Natural killer cell treated with Interleukin-12 subunit alpha and Interleukin-12 subunit beta and Interleukin-15 and Interleukin-18, amount 100 ng/mL, for 72 hours (primary cell): ENCODE measurements around the gene RNU7-1. TPM values are rescaled to one million over a fixed set of nuclear protein-coding genes. Genes with fewer than 3 reads are reported as not detected.

Experiments
- ATAC-seq, 2 donors: fragments of 150-1000 bp; cut with Tn5 transposase in 1 of 2; sonication (Bioruptor Pico), chemical (Tn5 transposase) in 1 of 2; 2 replicates each; pipeline ENCODE4 v1.10.0; 2021
- DNase-seq: peaks from one replicate; pipeline ENCODE4 v3.0.0; 2022; ENCODE audit warnings: low spot score
- H3K27ac Mint-ChIP-seq, 2 donors: 1 replicate in 1 of 2; 2 replicates in 1 of 2; pipeline ENCODE4 v1.8.0; 2022; ENCODE audit warnings: mixed read lengths in 2 of 2, mild to moderate bottlenecking in 1 of 2, moderate library complexity in 1 of 2
- H3K27me3 Mint-ChIP-seq, 2 donors: 1 replicate in 1 of 2; 2 replicates in 1 of 2; pipeline ENCODE4 v1.8.0; 2022; ENCODE audit warnings: mixed read lengths in 2 of 2
- H3K36me3 Mint-ChIP-seq: one replicate; pipeline ENCODE4 v1.8.0; 2022; ENCODE audit warnings: mixed read lengths
- H3K4me1 Mint-ChIP-seq, 2 donors: 1 replicate in 1 of 2; 2 replicates in 1 of 2; pipeline ENCODE4 v1.8.0; 2022; ENCODE audit warnings: low read depth in 2 of 2, mixed read lengths in 2 of 2, mild to moderate bottlenecking in 1 of 2
- H3K4me3 Mint-ChIP-seq: one replicate; pipeline ENCODE4 v1.8.0; 2022; ENCODE audit warnings: mixed read lengths
- H3K9me3 Mint-ChIP-seq: 2 replicates; pipeline ENCODE4 v1.8.0; 2022; ENCODE audit warnings: mixed read lengths
- total RNA-seq, 2 donors: library from RNA; stranded (reverse); gene quantifications; one replicate each; pipeline ENCODE4 v1.2.3, GENCODE V29; 2022

The RNU7-1 gene
- total RNA-seq, 2 donors from 2014 or later = not detected

- DNase-seq = no peak
- Mint-ChIP-seq H3K9me3 (no peaks in the 10 kb centered on the region), H3K27me3 (no peaks in the 10 kb centered on the region)
These were observed 13.6 kb downstream of the RNU7-1 start for GRCh38 chr12:6957151-6957701.

GRCh38 chr12:6957741-6958608 is 14.4 kb downstream of the RNU7-1 start:
- peaks cover 4% of the 10 kb centered on the region for H3K36me3 Mint-ChIP-seq
- peak overlapping the region; percentile 91 for H3K4me3 Mint-ChIP-seq
- DNase-seq (peak; percentile 40), ATAC-seq (no peak)
- peak overlapping the region; percentile 95 to 97 for H3K27ac Mint-ChIP-seq
- H3K4me1 Mint-ChIP-seq = peaks cover 74 to 82% of the 10 kb centered on the region in 2 donors
- H3K27me3 Mint-ChIP-seq = no peaks in the 10 kb centered on the region
- H3K9me3 Mint-ChIP-seq = no peaks in the 10 kb centered on the region

More at GRCh38 chr12:6957151-6957701, 13.6 kb downstream of the RNU7-1 start:
- H3K36me3 Mint-ChIP-seq = peaks cover 4% of the 10 kb centered on the region
- H3K4me3 Mint-ChIP-seq = peak overlapping the region; percentile 92
- ATAC-seq = no peak
- peak overlapping the region; percentile 95 to 97 for H3K27ac Mint-ChIP-seq
- H3K4me1 Mint-ChIP-seq = peaks cover 79 to 86% of the 10 kb centered on the region in 2 donors

GRCh38 chr12:6958609-6959057 is 15.0 kb downstream of the RNU7-1 start:
- ATAC-seq (no peak), DNase-seq (peak; percentile 57)
- H3K36me3 Mint-ChIP-seq = peaks cover 4% of the 10 kb centered on the region

GRCh38 chr12:6959058-6959804 is 15.6 kb downstream of the RNU7-1 start:
- Mint-ChIP-seq H3K4me1 (peaks cover 66 to 74% of the 10 kb centered on the region in 2 donors), H3K4me3 (peak overlapping the region; percentile 91), H3K9me3 (no peaks in the 10 kb centered on the region), H3K27ac (peak overlapping the region; percentile 95 to 97), H3K27me3 (no peaks in the 10 kb centered on the region), H3K36me3 (peaks cover 4% of the 10 kb centered on the region)
- peak; percentile 89 for DNase-seq
- peak; percentile 73 to 75 for ATAC-seq

More at GRCh38 chr12:6958609-6959057, 15.0 kb downstream of the RNU7-1 start:
- H3K4me1 Mint-ChIP-seq = peaks cover 70 to 79% of the 10 kb centered on the region in 2 donors
- peak overlapping the region; percentile 95 to 97 for H3K27ac Mint-ChIP-seq
- peak overlapping the region; percentile 91 for H3K4me3 Mint-ChIP-seq
- H3K9me3 Mint-ChIP-seq = no peaks in the 10 kb centered on the region
- no peaks in the 10 kb centered on the region for H3K27me3 Mint-ChIP-seq

- DNase-seq = no peak
- no peak for ATAC-seq
- Mint-ChIP-seq H3K36me3 (peaks cover 4% of the 10 kb centered on the region), H3K9me3 (no peaks in the 10 kb centered on the region), H3K27me3 (no peaks in the 10 kb centered on the region), H3K4me1 (peaks cover 58 to 66% of the 10 kb centered on the region in 2 donors), H3K27ac (peak overlapping the region; percentile 96 to 97), H3K4me3 (peak overlapping the region; percentile 91)
These were observed 16.4 kb downstream of the RNU7-1 start for GRCh38 chr12:6959805-6960592.

GRCh38 chr12:6960593-6961277 is 17.1 kb downstream of the RNU7-1 start:
- Mint-ChIP-seq H3K9me3 (no peaks in the 10 kb centered on the region), H3K4me1 (peaks cover 62 to 63% of the 10 kb centered on the region in 2 donors), H3K36me3 (peaks cover 9% of the 10 kb centered on the region), H3K27me3 (no peaks in the 10 kb centered on the region), H3K27ac (peak overlapping the region; percentile 96), H3K4me3 (peak overlapping the region; percentile 89)
- ATAC-seq (peak; percentile 63 to 69), DNase-seq (no peak)

GRCh38 chr12:6961278-6961694 is 17.7 kb downstream of the RNU7-1 start:
- H3K36me3 Mint-ChIP-seq = peaks cover 12% of the 10 kb centered on the region
- H3K4me3 Mint-ChIP-seq = peak overlapping the region; percentile 89
- H3K27me3 Mint-ChIP-seq = no peaks in the 10 kb centered on the region
- ATAC-seq = peak; percentile 74 to 82
- H3K9me3 Mint-ChIP-seq = no peaks in the 10 kb centered on the region
- DNase-seq = peak; percentile 92
- peaks cover 58 to 59% of the 10 kb centered on the region in 2 donors for H3K4me1 Mint-ChIP-seq
- peak overlapping the region; percentile 96 for H3K27ac Mint-ChIP-seq

GRCh38 chr12:6961695-6962284 is 18.2 kb downstream of the RNU7-1 start:
- peak overlapping the region; percentile 96 for H3K27ac Mint-ChIP-seq
- H3K4me1 Mint-ChIP-seq = peaks cover 56 to 57% of the 10 kb centered on the region in 2 donors
- no peaks in the 10 kb centered on the region for H3K27me3 Mint-ChIP-seq
- peak overlapping the region; percentile 89 for H3K4me3 Mint-ChIP-seq
- H3K36me3 Mint-ChIP-seq = peaks cover 17% of the 10 kb centered on the region
- no peak for DNase-seq
- H3K9me3 Mint-ChIP-seq = no peaks in the 10 kb centered on the region
- ATAC-seq = peak in 1 of 2 donors; percentile 34

GRCh38 chr12:6962285-6963015 is 18.8 kb downstream of the RNU7-1 start:
- no peak for ATAC-seq
- Mint-ChIP-seq H3K27me3 (no peaks in the 10 kb centered on the region), H3K4me1 (peaks cover 50 to 51% of the 10 kb centered on the region in 2 donors), H3K4me3 (peak overlapping the region; percentile 89), H3K27ac (peak overlapping the region; percentile 96), H3K36me3 (peaks cover 13% of the 10 kb centered on the region), H3K9me3 (no peaks in the 10 kb centered on the region)
- DNase-seq = no peak

- peak overlapping the region; percentile 96 for H3K27ac Mint-ChIP-seq
- ATAC-seq (no peak), DNase-seq (no peak)
- peaks cover 45 to 47% of the 10 kb centered on the region in 2 donors for H3K4me1 Mint-ChIP-seq
- no peaks in the 10 kb centered on the region for H3K9me3 Mint-ChIP-seq
- no peaks in the 10 kb centered on the region for H3K27me3 Mint-ChIP-seq
- peaks cover 13% of the 10 kb centered on the region for H3K36me3 Mint-ChIP-seq
- no peak overlapping the region for H3K4me3 Mint-ChIP-seq
These were observed 19.6 kb downstream of the RNU7-1 start for GRCh38 chr12:6963016-6963731.

GRCh38 chr12:6963791-6964413 is 20.3 kb downstream of the RNU7-1 start:
- Mint-ChIP-seq H3K27ac (peak overlapping the region; percentile 84), H3K36me3 (peaks cover 16% of the 10 kb centered on the region), H3K27me3 (no peaks in the 10 kb centered on the region), H3K4me3 (no peak overlapping the region), H3K4me1 (peaks cover 42 to 47% of the 10 kb centered on the region in 2 donors), H3K9me3 (no peaks in the 10 kb centered on the region)
- ATAC-seq = no peak
- no peak for DNase-seq
